K562 (cell line): ENCODE measurements around the gene ANKRD13D. TPM values are rescaled to one million over a fixed set of nuclear protein-coding genes. Genes with fewer than 3 reads are reported as not detected.

Experiments
- AFF1 ChIP-seq, 2 experiments: fragments of 450-650 bp; IDR thresholded peaks; 2 replicates each; pipeline ENCODE4 v1.6.1; 2018; ENCODE audit warnings: mild to moderate bottlenecking in 2 of 2, low read depth in 1 of 2; ENCODE audit not compliant: partially characterized antibody in 2 of 2
- BHLHE40 ChIP-seq: IDR thresholded peaks from 2 replicates; pipeline ENCODE4 v1.6.1; 2011; ENCODE audit warnings: low read length, improper control_type of control experiment
- ELF1 ChIP-seq: fragments of 200-800 bp; sonication (Bioruptor generic); IDR thresholded peaks from 2 replicates; pipeline ENCODE4 v1.6.1; 2016; ENCODE audit warnings: missing genetic modification characterization, missing compliant biosample characterization
- ETV1 ChIP-seq: fragments of 450-650 bp; conservative IDR thresholded peaks from 2 replicates; pipeline ENCODE4 v1.6.1; 2016; ENCODE audit warnings: missing genetic modification characterization, control low read depth, low read depth, missing compliant biosample characterization
- HDAC3 ChIP-seq: fragments of 450-650 bp; IDR thresholded peaks from 2 replicates; pipeline ENCODE4 v1.6.1; 2018; ENCODE audit warnings: borderline replicate concordance, mild to moderate bottlenecking, moderate library complexity; ENCODE audit not compliant: partially characterized antibody
- MXD1 ChIP-seq: fragments of 250-450 bp; sonication (Bioruptor Pico); IDR thresholded peaks from 2 replicates; pipeline ENCODE4 v1.8.0; 2021; ENCODE audit warnings: borderline replicate concordance, mild to moderate bottlenecking, moderate library complexity; ENCODE audit not compliant: poor library complexity, severe bottlenecking
- RAD21 ChIP-seq, 2 experiments: fragments of 250-450 bp in 1 of 2; fragments of 450-650 bp in 1 of 2; sonication (Bioruptor Pico) in 1 of 2; formaldehyde crosslinking in 1 of 2; IDR thresholded peaks in 1 of 2; conservative IDR thresholded peaks in 1 of 2; 2 replicates each; pipeline versions ENCODE4 v1.4.0 to v1.8.0; 2020 to 2022; ENCODE audit warnings: mild to moderate bottlenecking in 2 of 2, moderate library complexity in 1 of 2
- ZKSCAN8 ChIP-seq: fragments of 200-800 bp; sonication (Bioruptor generic); IDR thresholded peaks from 2 replicates; pipeline ENCODE4 v1.6.1; 2016; ENCODE audit warnings: missing genetic modification characterization, missing compliant biosample characterization
- ZNF282 ChIP-seq: sonication (generic); formaldehyde crosslinking; IDR thresholded peaks from 2 replicates; pipeline ENCODE4 v1.8.1; 2023; ENCODE audit warnings: missing genetic modification reagents
- ZNF592 ChIP-seq: fragments of 450-650 bp; IDR thresholded peaks from 2 replicates; pipeline ENCODE4 v1.6.1; 2017; ENCODE audit warnings: antibody characterized with exemption, mild to moderate bottlenecking
- polyA plus RNA-seq, 8 experiments: library from polyadenylated mRNA; depleted of rRNA in 4 of 8; stranded (reverse) in 5 of 8; unstranded in 3 of 8; fragments of >200 nt; fragmentation: Nextera tagmentation in 2 of 8; fragmentation: Illumina TruSeq in 1 of 8; extraction: Ambion mirVana in 2 of 8; extraction: Trizol in 1 of 8; gene quantifications; 2 replicates each; pipeline versions ENCODE4 v1.2.1 to v1.2.3, GENCODE V29; 2011 to 2014; ENCODE audit warnings: inconsistent platforms in 1 of 8, missing spikeins in 1 of 8
- total RNA-seq, 7 experiments: library from RNA; depleted of rRNA in 6 of 7; stranded (reverse); fragments of >200 nt in 6 of 7; fragmentation: Illumina TruSeq in 2 of 7; extraction: Trizol in 2 of 7; gene quantifications; 2 replicates each; pipeline versions ENCODE4 v1.2.1 to v1.2.3, GENCODE V29; 2011 to 2021; ENCODE audit warnings: low replicate concordance in 1 of 7

Gene ANKRD13D
- total and polyA plus RNA-seq, 9 of the 15 experiments (the other 6 are each of a cell fraction or from before 2014, with no cell fraction given): 0.94 to 40.9 (median 22.4) TPM

- TF ChIP-seq AFF1 (IDR thresholded peaks at IDR 0.05; ENCODE audit: low read depth in 1 of 2, partially characterized antibody in 2 of 2) (peak in 1 of 2 experiments; percentile 67), ZKSCAN8 (CRISPR knock-in tag) (no peak), ZNF282 (CRISPR knock-in tag) (no peak), MXD1 (CRISPR knock-in tag) (no peak), BHLHE40 (peak; percentile 11; the same call in 1 of the 2 replicates), ELF1 (tag) (peak; percentile 97), RAD21 (CRISPR knock-in tag; conservative IDR thresholded peaks at IDR 0.05 in 1 of 2, IDR thresholded peaks at IDR 0.05 in 1 of 2) (peak; percentile 67 to 75), HDAC3 (no peak), ETV1 (tag) (peak; percentile 100), ZNF592 (peak; percentile 85)
Observed at GRCh38 chr11:67262731-67263675, 26.1 kb upstream of the ANKRD13D start (continued).
